HG03175 (cell line): ENCODE measurements around the gene DHRS12.

Experiments
- ATAC-seq: cut with Tn5 transposase; IDR thresholded peaks from one replicate; pipeline ENCODE4 v1.9.1; 2021; ENCODE audit warnings: mild to moderate bottlenecking, moderate library complexity; ENCODE audit not compliant: unreplicated experiment

Gene DHRS12

DNA sequence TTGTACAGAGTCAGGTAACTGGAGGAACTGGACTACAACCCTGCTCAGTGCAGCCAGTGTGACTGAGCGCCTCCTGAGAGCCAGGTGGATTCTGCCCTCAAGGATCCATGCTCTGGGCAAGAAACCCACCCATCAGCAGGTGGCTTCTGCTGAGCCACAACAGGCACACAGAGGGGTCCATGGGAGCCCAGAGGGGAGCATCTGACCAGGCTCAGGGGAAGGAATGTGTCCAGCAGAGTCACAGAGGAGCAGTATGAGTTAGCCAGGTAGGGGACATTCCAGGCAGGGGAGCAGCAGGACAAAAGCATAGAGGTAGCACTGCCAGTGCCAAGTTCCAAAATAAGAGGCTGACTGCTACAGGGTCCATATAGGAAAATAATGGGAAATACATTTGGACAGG is 19.9 kb downstream of the DHRS12 start:
- ATAC-seq: no peak

DNA sequence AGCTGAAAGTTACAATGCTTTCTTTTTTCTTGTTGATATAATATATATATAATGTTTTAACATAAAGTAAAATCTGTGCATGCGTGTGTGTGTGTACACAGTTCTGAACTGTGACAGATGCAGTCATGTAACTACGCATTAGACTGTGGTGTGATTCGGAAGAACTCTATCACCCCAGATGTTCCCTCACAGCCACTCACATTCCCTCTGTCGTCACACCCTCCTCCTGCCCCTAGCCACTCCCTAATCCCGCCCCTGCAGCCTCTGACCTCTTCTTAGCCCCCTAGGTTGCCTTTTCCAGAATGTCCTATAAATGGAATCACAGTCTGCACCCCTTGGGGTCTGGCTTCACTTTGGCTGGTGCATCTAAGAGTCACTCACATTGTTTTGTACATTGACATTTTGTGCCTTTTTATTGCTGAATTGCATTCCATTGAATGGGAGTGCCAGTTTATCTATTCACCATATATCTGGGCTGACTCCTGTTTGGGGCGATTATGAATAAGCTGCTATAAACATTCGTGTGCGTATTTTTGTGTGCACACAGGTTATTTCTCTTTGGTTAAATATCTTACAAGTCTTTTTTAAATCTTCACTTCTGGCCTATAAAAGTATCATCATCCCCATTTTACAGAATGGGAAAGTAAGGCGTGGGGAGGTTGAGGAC is 20.4 kb downstream of the DHRS12 start:
- ATAC-seq: no peak

DNA sequence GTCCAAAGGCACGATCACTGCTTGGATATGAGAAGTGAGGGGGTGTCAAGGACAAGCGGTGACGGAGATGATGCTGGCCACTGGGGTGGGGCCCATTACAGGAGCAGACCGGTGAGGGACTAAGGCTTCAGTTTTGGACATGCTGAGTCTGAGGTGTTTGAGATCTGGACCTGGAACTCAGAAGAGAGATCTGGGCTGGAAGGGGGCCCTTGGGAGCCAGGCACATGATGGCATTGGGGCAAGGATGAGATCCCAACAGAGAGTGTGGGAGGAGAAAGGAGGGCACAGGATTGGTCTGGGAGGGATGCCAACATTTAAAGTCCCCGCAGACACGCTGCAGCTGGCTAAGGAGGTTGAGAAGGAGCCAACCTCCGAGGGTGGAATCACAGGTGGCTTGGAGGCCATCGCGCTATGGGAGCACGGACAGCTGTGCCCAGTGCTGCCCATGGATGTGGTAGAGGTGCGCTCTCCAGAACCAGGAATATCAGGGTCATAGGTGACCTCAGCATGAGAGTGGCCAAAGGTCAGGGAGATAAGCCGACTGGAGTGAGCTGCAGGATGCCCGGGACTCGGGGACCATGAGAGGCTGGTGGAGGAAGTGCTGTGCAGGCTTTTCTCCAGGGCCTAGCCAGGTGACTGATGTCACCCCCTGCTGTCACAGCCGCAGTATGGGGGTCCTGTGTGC is 21.8 kb downstream of the DHRS12 start:
- no peak for ATAC-seq

DNA sequence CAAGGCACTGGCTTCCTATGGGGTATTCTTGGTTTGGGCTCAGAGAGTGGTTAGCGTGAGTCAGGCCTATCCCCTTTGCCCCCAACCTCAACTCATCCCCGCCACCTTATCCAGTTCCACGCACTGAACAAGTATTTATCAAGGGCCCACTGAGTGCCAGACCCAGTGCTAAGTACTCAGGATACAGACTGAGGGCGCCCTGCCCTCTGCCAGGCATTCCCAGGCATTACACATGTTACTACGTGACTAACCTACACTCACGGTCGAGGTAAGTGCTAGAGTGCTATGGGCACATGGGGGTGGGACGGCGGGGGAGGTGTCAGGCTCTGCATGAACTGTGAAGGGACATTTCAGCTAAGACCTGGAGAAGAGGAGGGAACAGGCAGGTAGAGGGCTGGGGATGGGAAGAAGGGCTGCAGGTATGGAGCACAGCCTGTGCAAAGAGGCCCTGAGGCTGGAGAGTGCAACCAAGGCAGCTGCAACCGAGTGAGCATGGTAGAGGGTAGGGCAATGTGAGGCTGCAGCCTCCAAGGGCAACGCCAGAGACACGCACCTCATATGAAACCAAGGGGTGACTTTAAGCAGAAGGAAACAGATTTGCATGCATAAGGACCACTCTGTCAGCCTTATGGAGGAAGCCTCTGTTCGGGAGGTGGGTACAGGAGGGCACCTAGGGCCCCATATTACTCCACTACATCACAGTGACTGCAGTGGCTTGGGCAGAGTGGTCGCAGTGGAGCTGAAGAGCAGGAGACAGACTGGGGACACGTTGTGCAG is 22.5 kb downstream of the DHRS12 start:
- ATAC-seq: no peak

DNA sequence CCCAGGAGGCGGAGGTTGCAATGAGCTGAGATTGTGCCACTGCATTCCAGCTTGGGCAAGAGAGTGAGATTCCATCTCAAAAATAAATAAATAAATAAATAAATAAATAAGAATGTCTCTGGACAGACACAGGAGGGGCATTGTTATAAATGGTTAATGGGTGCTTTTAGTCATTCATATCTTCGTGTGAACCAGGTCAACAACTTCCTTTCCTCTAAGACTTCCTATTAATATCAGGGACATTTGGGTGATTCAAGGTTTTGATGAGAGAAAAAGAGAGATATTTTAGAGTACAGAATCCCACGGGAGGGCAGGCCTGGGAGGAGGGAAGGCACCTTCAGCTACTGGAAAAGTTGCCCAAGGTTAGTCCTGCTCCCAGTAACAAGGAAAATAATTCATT is 23.9 kb downstream of the DHRS12 start:
- ATAC-seq: no peak

DNA sequence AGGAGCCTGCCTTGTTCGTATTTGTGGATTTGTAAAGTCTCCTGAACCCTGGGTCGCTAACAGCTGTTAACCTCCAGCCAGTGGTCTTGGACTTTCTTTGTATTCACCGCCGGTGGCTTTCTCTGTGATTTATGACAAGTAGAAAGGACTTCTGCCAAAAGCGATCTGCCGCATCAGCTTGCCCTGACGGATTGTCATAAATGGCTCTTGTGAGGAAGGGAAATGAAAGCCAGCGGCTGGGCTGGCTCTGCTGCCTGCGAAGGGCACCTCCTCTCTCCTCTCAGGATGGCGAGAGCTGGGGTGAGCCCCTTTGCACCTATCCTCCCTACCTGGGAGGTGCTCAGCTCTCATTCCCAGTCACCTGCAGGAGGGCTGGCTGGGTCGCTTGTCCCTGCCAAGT is 25.6 kb downstream of the DHRS12 start:
- ATAC-seq: no peak

DNA sequence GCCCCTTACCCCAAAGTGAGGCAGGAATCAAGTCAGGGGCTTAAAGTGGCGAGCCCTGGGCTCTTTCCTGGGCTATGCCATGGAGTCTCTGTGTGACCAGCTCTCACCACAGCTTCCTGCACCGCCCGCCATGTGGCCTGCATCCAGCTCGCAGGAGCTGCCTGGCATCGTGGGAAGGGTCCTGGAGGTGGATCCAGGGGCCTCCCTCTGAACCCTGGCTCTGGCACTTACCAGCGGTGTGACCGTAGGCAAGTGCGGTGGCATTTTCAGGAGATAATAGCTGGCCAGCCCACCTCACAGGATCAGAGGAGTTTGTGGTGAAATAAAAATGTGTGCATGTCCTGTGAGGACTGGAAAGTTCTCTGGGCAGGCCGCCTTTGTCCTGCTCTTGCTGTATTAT is 26.0 kb downstream of the DHRS12 start:
- ATAC-seq: no peak

DNA sequence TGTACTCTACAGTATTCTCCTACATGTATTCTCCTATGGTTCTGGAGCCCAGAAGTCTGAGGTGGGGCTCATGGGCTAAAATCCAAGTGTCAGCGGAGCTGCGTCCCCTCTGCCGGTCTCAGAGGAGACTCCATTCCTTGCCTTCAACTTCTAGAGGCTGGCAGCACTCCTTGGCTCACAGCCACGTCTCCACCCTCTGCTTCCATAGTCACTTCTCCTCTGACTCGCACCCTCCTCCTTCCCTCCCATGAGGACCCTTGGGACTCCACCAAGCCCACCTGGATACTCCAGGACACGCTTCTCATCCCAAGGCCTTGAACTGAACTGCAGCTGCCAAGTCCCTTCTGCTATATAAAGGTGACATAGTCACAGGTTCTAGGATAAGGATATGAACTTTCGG is 27.8 kb downstream of the DHRS12 start:
- no peak for ATAC-seq

DNA sequence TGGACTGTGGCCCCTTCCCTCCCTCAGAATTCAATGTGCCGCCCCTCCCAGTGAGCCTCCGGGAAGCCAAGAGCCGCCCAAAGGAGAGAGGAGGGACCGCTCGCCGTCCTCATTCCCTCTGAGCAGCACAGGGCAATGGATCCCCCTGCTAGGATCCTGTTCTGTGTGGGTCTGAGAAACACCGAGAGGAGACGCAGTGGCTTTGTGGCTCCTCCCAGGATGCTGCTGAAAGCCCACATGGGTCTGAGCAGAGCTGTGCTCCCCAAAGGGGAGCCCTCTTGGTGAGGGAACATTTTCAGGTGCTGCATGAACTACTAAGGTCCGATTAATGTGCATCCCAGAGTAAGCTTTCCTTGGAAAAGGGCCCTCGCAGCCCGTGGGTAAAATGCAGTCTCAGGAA is 30.4 kb downstream of the DHRS12 start:
- ATAC-seq: no peak

DNA sequence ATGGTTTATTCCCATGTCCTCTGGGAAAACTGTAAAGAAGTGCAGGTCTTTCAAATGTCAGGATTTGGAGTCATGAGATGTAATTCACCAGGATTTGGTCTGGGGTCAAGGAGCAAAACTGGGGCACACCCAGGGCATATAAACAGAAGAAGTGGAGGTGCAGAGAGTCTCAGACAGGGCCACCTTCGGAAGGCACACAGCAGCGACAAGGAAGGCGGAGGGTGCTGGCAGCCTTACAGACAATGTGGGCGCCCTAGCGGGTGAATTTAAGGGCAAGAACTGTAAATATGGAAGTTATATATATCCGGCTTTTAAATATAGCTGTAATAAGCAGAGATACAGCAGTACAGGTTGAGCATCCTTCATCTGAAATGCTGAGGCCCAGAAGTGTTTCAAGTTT is 31.2 kb downstream of the DHRS12 start:
- ATAC-seq: no peak

DNA sequence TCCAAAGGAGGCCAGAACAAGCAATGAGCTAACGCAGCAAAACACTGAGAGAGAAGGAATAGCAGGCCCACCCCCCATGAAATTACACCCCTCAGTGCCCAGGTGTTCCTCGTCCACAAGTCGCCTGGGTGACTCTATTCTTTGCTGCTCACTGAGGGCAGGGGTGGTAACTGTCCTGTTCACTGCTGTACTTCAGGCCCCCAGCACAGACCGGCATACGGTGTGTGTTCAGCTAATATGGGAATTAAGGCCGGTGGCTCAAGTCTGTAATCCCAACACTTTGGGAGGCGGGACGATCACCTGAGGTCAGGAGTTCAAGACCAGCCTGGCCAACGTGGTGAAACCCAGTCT is 31.9 kb downstream of the DHRS12 start:
- no peak for ATAC-seq

DNA sequence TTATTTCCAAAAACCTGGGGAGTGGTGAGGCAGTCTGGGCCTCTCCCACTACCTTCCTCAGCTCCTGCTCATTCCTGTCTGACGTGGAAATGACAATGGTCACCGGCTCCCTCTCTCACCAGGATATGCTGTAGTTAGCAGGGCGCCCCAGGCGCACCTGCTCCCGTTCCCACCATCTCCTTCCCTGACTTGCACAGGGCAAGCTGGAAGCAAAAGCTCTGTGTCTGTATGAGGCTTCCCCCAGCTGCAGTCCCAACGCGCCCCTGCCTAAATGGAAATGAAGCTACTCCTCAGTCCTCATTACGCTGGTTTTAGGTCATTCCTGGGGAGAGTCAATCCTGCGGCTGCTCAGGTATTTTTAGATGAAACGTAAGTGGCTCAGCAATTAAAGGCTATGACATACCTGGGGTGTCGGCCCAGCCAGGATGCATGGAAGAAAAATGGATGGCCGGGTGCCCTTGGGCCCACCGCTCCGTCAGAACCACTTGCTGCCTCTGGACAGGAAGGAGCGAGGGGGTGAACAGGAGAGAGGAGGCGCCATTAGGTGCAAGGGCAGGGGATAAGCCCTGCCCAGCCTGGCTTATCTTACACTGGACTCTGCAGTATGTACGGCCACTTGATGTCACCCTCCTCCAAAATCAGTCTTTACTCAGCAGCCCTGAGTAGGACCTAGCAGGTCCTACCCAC is 32.4 kb downstream of the DHRS12 start:
- no peak for ATAC-seq

DNA sequence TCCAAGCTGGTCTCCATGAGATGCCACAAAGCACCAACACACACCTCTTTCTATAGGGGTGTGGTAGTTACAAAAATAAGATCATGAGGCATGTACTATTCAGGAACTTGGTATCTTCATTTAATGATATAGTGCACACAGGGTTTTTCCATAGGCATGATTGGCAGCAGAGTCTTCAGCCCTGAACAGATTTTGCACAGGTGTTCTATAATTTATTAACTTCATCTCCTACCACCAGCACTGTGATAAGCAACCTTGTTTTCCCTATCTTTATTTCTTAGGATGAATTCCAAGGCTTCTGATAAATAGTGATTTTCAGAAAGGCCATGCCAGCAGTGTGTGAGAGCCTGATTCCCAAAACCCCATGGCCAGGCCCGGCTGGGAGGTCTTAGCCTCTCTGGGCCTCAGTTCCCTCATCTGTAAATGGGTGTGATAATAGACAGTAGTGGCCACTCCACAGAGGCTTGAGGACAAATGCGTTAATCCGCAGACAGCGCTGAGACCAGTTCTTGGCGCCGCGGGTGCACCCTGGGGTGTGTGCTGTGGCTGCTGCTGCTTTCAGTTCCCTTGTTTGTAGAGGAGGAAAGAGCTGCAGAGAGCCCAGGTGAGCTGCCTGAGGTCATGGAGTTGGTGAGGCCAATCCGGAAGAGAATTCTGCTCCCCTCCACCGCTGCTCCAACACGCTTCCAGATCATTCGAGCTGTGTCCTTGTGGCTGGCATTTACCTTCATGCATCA is 33.1 kb downstream of the DHRS12 start:
- ATAC-seq: no peak

DNA sequence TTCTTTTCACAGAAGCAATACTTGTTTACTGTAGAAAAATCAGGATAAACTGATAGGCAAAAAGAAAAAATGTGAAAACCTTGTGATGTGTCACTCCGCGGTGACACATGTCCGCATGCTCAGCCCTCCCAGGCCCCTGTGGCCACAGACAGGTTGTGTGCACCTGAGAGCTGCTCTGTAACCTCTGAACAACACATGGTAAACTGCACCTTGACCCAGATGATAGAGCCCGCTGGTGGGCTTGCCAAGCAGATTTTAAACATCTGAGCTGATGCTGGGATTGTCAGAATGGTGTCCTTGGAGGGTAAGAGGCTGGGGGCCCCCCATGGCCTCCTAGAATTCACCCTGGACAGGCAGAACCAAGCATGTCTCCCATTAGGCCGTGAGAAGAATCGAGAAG is 33.8 kb downstream of the DHRS12 start:
- no peak for ATAC-seq

DNA sequence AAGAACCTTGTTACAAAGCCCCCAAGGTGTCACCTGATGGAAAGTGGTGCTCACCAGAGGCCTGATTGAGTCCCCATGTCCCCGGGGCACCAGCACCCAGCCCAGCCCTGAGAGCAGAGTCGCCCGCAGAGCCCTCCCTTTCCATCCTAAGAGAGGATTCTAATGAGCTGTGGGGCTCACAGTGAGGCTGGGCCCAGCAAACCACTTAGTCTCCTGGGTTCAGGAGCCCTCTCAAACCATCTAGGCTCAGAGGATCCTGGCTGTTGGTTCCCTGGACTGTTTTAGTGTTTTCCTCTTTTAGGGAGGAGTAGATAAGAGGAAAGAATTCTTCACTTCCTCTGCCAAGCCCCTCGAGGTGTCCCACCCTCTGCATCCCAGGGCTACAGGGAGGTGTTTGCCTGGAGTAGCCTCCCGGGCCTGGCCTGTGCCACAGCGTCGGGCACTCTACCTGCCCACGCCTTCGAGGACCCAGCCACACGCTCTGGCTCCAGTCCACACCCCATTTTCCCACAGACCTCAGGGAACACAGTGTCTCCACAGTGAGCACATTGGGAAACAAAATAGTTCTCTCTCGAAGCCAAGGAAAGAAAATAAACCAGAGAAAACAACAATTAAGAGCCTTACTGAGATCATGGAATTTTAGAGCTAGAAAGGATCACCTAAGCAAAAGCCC is 34.4 kb downstream of the DHRS12 start:
- ATAC-seq: no peak

DNA sequence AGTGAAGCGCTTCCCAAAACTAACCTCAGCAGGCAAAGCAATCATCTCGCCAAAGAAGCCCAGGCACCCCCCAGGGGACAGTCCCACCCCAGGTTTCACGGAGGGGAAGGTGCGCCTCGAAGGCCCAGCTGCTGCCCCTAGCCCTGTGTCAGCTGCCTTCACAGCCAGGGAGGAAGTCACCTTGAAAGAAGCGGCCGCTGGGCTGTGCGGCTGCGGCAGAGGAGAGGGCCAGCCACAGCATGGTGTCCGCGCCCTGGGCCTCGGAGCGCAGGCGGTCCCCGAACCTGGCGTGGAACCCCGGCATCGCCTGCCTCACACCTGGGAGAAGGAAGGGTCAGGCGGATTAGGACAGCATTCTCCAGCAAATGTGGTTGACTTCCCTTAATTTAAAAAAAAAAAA is 35.0 kb downstream of the DHRS12 start:
- ATAC-seq: no peak

DNA sequence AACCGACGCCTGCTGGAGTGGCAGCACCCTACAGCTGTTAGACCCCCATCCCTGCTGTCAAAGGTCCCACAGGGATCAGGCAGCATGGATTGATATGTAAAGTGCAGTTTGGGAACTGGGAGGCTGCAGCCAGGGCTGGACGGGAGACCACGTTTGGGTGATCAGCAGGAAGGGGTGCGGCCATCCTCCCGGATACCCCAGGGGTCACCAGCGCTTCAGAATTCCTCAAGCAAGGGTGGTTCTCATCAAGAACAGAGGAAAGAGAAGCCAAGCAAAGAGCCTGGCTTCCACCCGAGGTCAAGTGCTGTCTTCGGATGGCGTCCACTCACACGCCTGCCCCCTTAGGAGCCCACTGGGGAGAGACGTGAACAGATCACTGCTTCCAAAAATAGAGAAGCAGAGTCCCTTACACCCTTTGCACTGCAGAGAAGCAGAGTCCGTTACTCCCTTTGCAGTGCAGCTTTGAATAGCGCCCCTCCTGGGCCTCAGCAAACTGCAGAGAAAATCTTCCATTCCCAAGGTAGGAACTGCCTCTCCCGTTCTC is 35.5 kb downstream of the DHRS12 start:
- ATAC-seq: no peak

DNA sequence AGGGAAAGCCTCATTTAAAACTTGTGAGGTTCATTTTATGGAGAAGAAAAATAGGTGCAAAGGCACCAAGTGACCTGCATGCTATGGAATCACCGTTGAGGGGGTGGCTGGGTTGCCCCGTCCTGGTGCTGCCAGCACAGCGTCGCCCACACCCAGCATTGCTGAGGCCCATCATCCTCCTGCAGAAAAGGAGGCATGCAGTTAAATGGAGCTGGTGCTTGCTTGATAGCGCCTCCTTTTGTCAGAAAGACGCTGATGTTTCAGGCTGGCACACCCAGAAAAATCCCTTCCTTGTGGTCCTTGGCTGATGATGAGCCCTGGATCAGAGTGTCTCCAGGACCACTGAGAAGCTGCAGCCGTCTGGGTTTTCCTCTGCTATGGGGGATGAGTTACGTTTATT is 36.9 kb downstream of the DHRS12 start:
- ATAC-seq: no peak

DNA sequence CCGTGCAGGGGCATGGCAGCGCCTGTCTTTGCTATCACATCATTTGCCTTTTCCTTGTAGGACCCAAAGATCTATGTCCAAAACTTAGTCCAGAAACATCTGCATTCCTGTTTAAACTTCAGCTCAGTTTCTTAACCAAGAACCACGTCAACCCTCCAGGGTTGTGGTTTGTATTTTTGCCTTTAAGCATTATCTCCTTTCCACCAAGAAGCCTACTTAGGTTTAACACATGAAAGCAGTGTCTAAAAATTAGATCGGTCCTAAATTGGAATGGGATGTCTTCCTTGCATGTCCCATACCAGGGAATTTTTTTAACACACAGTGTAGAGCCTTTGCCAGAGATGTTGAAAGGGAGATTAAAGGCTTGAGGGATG is 38.8 kb downstream of the DHRS12 start:
- no peak for ATAC-seq
